Karpas-422 (cell line): ENCODE results near the gene MUC5B. TPM values are rescaled to one million over a fixed set of nuclear protein-coding genes. Genes with fewer than 3 reads are reported as not detected.

Source experiments
- DNase-seq: peaks from one replicate; pipeline ENCODE4 v3.0.0-alpha.2; 2015
- H2AFZ ChIP-seq: fragments of 200-600 bp; sonication (generic); 2 replicates; pipeline ENCODE4 v1.6.1; 2014; ENCODE audit warnings: antibody characterized with exemption, low read length, mixed read lengths
- H3K27ac ChIP-seq: fragments of 200-600 bp; sonication (generic); 2 replicates; pipeline ENCODE4 v1.5.1; 2014; ENCODE audit warnings: mild to moderate bottlenecking, low read length, moderate library complexity
- H3K27me3 ChIP-seq: fragments of 200-600 bp; sonication (generic); 2 replicates; pipeline ENCODE4 v1.6.1; 2014; ENCODE audit warnings: low read length, mixed read lengths
- H3K36me3 ChIP-seq: fragments of 200-600 bp; sonication (generic); 2 replicates; pipeline ENCODE4 v1.6.1; 2014; ENCODE audit warnings: low read length, mixed read lengths; ENCODE audit not compliant: insufficient read depth
- H3K4me1 ChIP-seq: fragments of 200-600 bp; sonication (generic); 2 replicates; pipeline ENCODE4 v1.6.1; 2014; ENCODE audit warnings: mild to moderate bottlenecking, low read length, mixed read lengths
- H3K4me2 ChIP-seq: fragments of 200-600 bp; sonication (generic); 2 replicates; pipeline ENCODE4 v1.6.1; 2014; ENCODE audit warnings: low read length, low read depth, mild to moderate bottlenecking; ENCODE audit not compliant: poor library complexity, severe bottlenecking
- H3K4me3 ChIP-seq: fragments of 200-600 bp; sonication (generic); 2 replicates; pipeline ENCODE4 v1.5.1; 2014; ENCODE audit warnings: mild to moderate bottlenecking, antibody characterized with exemption, low read length, mixed read lengths
- H3K79me2 ChIP-seq: fragments of 200-600 bp; sonication (generic); 2 replicates; pipeline ENCODE4 v1.6.1; 2014; ENCODE audit warnings: mild to moderate bottlenecking, low read length, mixed read lengths
- H3K9ac ChIP-seq: fragments of 200-600 bp; sonication (generic); 2 replicates; pipeline ENCODE4 v1.6.0; 2014; ENCODE audit warnings: low read length
- H3K9me2 ChIP-seq: fragments of 200-600 bp; sonication (generic), shearing (Covaris generic); replicated peaks from 2 replicates; pipeline ENCODE4 v1.6.0; 2014; ENCODE audit warnings: mild to moderate bottlenecking, low read length, moderate library complexity; ENCODE audit not compliant: insufficient read depth
- H3K9me3 ChIP-seq: fragments of 300-700, 200-600 bp; sonication (generic); 2 replicates; pipeline ENCODE4 v1.6.1; 2014; ENCODE audit warnings: low read length, mixed read lengths
- H4K20me1 ChIP-seq: fragments of 200-600 bp; sonication (generic); 2 replicates; pipeline ENCODE4 v1.6.1; 2014; ENCODE audit warnings: mild to moderate bottlenecking, antibody characterized with exemption, low read length, low read depth; ENCODE audit not compliant: insufficient read depth
- total RNA-seq: library from RNA; depleted of rRNA; stranded (reverse); fragments of >200 nt; shearing (Covaris generic); gene quantifications from 2 replicates; pipeline ENCODE4 v1.2.3, GENCODE V29; 2014; ENCODE audit warnings: low replicate concordance

Gene MUC5B
- total RNA-seq, 1 experiment from 2014 or later = 0.04 TPM

DNA sequence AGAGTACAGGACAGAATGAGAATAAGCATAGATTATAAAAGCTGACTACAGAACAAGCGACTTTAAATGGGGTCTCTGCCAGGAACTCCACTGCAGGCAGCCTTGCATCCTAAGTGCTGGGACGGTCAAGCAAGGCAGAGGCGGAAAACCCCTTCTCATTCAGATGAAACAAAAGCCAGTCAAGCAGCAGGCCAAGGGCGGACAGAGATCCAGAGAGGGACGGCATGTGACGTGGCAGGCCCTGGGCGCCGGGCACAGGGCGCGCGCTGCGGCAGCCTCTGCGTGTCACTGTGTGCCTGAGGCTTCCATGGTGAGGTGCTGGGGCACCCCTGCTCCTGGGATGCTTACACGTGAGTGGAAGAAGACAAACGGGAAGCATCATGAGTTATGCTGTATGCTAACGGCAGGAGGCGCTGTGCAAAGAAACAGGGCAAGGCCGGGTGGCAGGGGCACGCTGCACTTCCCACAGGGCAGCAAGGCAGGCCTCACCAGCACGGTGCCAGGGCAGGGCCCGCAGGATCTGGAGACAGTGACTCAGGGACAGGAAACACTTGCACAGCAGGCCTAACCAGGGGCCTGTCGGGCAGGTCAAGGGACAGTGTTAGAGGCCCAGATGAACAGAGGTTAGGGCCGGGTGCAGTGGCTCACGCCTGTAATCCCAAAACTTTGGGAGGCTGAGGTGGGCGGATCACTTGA, 80.4 kb downstream of the MUC5B start:
- H4K20me1 ChIP-seq = no peaks in the 10 kb centered on the region

DNA sequence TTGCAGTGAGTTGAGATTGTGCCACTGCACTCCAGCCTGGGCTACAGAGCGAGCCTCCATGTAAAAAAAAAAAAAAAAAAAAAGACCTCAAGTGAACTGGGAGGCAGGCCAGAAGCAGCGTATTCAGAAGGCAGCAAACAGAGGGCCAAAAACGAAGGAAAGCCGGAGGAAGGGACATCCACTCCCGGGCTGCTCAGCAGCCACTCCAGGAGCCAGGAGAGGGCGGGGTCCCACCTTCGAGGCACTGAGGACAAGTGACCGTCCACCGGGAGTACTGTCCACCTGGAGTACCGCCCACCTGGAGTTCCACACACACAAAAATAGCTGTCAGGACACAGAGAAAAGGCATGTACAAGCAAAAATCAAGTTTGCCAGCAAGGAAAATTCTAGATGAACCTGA, 81.1 kb downstream of the MUC5B start:
- Histone ChIP-seq H4K20me1 (no peaks in the 10 kb centered on the region), H3K4me2 (no peak overlapping the region), H3K9me3 (no peaks in the 10 kb centered on the region), H3K79me2 (peaks cover 66% of the 10 kb centered on the region), H2AFZ (no peak overlapping the region), H3K27ac (no peak overlapping the region), H3K9ac (no peak overlapping the region), H3K27me3 (no peaks in the 10 kb centered on the region), H3K4me3 (no peak overlapping the region), H3K4me1 (peaks cover 9% of the 10 kb centered on the region), H3K36me3 (no peaks in the 10 kb centered on the region), H3K9me2 (no peaks in the 10 kb centered on the region)
- no peak for DNase-seq

More for the DNA sequence above, 80.4 kb downstream of the MUC5B start:
- Histone ChIP-seq H3K4me3 (no peak overlapping the region), H3K36me3 (no peaks in the 10 kb centered on the region), H2AFZ (no peak overlapping the region), H3K27me3 (no peaks in the 10 kb centered on the region), H3K27ac (no peak overlapping the region), H3K9me3 (no peaks in the 10 kb centered on the region), H3K9me2 (no peaks in the 10 kb centered on the region), H3K79me2 (peaks cover 64% of the 10 kb centered on the region), H3K4me2 (no peak overlapping the region), H3K4me1 (peaks cover 3% of the 10 kb centered on the region), H3K9ac (no peak overlapping the region)
- no peak for DNase-seq

DNA sequence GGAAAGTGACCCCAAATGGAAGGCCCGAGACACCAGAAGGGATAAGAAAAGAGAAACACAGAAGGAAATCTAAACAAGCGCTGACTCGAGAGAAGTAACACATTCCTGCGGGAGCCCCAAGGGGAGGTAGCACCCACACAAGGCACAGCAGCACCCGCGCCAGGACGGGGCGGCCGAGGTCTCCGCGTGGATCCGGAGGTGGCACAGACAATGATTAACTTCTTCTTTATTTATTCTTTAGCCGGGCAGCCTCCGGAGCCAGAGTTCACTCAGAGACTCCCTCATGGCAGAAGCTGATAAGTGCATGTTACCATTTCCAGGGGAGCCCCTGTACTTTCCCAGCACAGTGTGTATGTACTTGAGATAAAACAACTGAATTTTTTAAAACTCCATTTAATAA, 81.5 kb downstream of the MUC5B start:
- H3K9me2 ChIP-seq = no peaks in the 10 kb centered on the region

DNA sequence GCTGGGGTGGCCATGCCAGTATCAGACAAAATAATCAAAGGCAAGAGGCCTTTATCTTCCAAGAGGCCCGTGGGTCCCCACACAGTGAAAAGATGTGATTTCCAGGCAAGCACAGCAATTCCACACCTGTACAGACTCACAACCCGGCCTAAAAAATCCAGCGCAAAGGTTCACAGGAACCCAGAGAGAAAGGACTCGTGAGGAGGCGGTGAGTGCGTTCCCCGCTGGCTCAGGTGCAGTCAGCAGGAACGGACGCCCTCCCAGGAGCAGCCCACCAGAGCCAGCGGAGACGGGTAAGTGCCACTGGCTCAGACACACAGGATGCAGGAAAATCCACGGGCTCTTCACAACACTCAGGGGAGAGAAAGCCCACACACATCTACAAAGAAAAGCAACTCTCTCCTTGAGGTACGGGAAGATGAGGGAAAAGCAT, 82.2 kb downstream of the MUC5B start:
- no peak overlapping the region for H3K4me3 ChIP-seq
- DNase-seq = no peak
- H3K27ac ChIP-seq = no peak overlapping the region
- no peaks in the 10 kb centered on the region for H3K9me2 ChIP-seq
- H3K36me3 ChIP-seq = no peaks in the 10 kb centered on the region
- H3K27me3 ChIP-seq = no peaks in the 10 kb centered on the region
- H3K79me2 ChIP-seq = peaks cover 58% of the 10 kb centered on the region
- H3K9ac ChIP-seq = no peak overlapping the region
- H2AFZ ChIP-seq = no peak overlapping the region
- peaks cover 13% of the 10 kb centered on the region for H3K4me1 ChIP-seq
- no peaks in the 10 kb centered on the region for H4K20me1 ChIP-seq
- no peaks in the 10 kb centered on the region for H3K9me3 ChIP-seq
- no peak overlapping the region for H3K4me2 ChIP-seq

More for the DNA sequence above, 81.5 kb downstream of the MUC5B start:
- Histone ChIP-seq H3K27ac (no peak overlapping the region), H3K9ac (no peak overlapping the region), H2AFZ (no peak overlapping the region), H4K20me1 (no peaks in the 10 kb centered on the region), H3K9me3 (no peaks in the 10 kb centered on the region), H3K36me3 (no peaks in the 10 kb centered on the region), H3K4me3 (no peak overlapping the region), H3K4me1 (peaks cover 9% of the 10 kb centered on the region), H3K4me2 (no peak overlapping the region), H3K79me2 (peaks cover 62% of the 10 kb centered on the region), H3K27me3 (no peaks in the 10 kb centered on the region)
- DNase-seq = no peak

- Histone ChIP-seq H3K4me1 (peaks cover 18% of the 10 kb centered on the region), H3K4me3 (no peak overlapping the region), H4K20me1 (no peaks in the 10 kb centered on the region), H3K9me3 (no peaks in the 10 kb centered on the region), H3K9me2 (no peaks in the 10 kb centered on the region), H3K79me2 (peaks cover 57% of the 10 kb centered on the region), H3K4me2 (no peak overlapping the region), H3K27ac (no peak overlapping the region), H3K9ac (no peak overlapping the region), H3K27me3 (no peaks in the 10 kb centered on the region), H2AFZ (no peak overlapping the region), H3K36me3 (no peaks in the 10 kb centered on the region)
- no peak for DNase-seq
Observed at GRCh38 chr11:1305501-1306056, 82.7 kb downstream of the MUC5B start.

- Histone ChIP-seq H3K79me2 (peaks cover 52% of the 10 kb centered on the region), H4K20me1 (no peaks in the 10 kb centered on the region)
- no peak for DNase-seq
Observed at GRCh38 chr11:1306186-1307162, 83.6 kb downstream of the MUC5B start.

DNA sequence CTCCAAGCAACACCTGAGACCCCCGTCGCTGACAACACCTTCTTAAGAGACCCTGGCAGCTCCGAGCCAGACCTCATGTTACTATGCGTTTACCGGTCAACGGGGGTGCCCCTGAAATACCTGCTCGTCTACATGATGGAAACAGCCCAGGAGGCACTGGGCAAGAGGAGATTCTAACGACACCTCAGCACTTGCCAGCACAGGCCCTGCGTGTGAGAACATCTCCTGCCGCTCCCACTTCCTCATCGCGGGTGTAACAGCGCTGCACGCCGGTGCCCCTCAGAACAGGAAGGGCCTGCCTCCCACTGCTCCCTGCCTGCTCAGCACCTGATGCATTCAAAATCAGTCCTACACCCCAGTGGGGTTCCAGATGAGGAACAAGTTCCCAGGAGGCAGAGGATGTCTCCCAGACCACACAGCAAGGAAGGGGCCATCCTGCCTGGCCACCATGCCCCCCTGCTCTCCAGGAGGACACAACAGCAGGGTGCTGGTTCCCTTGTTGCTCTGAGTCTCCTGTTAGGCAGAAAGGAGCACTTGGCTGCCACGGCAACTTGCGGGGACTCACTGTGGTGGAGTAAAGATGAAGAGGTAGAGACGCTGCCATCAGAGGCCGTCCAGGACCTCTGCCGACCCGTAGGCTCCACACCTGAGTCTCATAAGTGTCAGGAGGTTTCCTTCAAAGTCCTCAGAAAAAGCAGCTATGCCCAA, 84.5 kb downstream of the MUC5B start:
- DNase-seq = no peak
- H3K27me3 ChIP-seq = peaks cover 4% of the 10 kb centered on the region; the same call in 1 of the 2 replicates
- no peak overlapping the region for H3K9ac ChIP-seq
- no peak overlapping the region for H2AFZ ChIP-seq
- peaks cover 46% of the 10 kb centered on the region for H3K79me2 ChIP-seq
- H3K9me2 ChIP-seq = no peaks in the 10 kb centered on the region
- no peaks in the 10 kb centered on the region for H4K20me1 ChIP-seq
- H3K9me3 ChIP-seq = no peaks in the 10 kb centered on the region; the same call in 1 of the 2 replicates
- H3K4me3 ChIP-seq = no peak overlapping the region
- no peak overlapping the region for H3K4me2 ChIP-seq
- H3K4me1 ChIP-seq = peaks cover 28% of the 10 kb centered on the region
- H3K27ac ChIP-seq = no peak overlapping the region
- no peaks in the 10 kb centered on the region for H3K36me3 ChIP-seq

More at GRCh38 chr11:1306186-1307162, 83.6 kb downstream of the MUC5B start:
- Histone ChIP-seq H3K9me3 (no peaks in the 10 kb centered on the region; the same call in 1 of the 2 replicates), H3K9ac (no peak overlapping the region), H2AFZ (no peak overlapping the region), H3K4me2 (no peak overlapping the region), H3K27ac (no peak overlapping the region), H3K4me3 (no peak overlapping the region), H3K9me2 (no peaks in the 10 kb centered on the region), H3K27me3 (peaks cover under 1% of the 10 kb centered on the region; the same call in 1 of the 2 replicates), H3K4me1 (peaks cover 27% of the 10 kb centered on the region), H3K36me3 (no peaks in the 10 kb centered on the region)
